ENCODE results near the gene CAPS.

CAPS gene

DNA sequence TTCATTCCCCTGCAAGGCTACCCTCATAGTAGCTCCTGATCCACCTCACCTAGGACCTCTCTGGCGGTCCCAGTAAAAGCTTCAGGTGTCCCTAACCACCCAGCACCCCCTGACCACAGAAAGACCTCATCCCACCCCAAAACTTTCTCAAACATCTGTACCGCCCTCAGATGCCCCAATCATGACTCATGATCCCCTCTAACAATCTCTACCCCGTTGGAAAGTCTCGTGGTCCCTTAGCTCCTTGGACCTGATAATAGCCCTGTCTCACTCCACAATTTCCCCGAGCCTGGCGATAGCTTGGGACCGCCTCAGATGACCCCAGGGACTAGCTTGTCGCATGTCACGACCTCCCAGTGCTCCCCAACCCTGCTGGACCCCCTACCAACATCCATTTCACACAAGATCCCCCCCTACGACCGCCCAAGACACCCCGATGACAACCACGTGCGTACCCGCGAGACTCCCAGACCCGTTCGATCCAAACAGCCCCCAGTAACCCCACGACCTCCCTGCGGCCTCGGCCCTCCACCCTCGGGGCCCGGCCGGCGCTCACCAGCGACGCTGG lies 10.9 kb upstream of the CAPS start:
- no peak for ATAC-seq
- TF ChIP-seq, protein P1, sequence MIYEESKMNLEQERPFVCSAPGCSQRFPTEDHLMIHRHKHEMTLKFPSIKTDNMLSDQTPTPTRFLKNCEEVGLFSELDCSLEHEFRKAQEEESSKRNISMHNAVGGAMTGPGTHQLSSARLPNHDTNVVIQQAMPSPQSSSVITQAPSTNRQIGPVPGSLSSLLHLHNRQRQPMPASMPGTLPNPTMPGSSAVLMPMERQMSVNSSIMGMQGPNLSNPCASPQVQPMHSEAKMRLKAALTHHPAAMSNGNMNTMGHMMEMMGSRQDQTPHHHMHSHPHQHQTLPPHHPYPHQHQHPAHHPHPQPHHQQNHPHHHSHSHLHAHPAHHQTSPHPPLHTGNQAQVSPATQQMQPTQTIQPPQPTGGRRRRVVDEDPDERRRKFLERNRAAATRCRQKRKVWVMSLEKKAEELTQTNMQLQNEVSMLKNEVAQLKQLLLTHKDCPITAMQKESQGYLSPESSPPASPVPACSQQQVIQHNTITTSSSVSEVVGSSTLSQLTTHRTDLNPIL (CRISPR knock-in tag; IDR thresholded peaks at IDR 0.05; ENCODE audit: low read depth), result no peak
- TF ChIP-seq TOX (CRISPR knock-in tag; IDR thresholded peaks at IDR 0.05; ENCODE audit: borderline replicate concordance) (no peak), RARB (CRISPR knock-in tag; IDR thresholded peaks at IDR 0.05) (no peak), ZFP30 (CRISPR knock-in tag; IDR thresholded peaks at IDR 0.05) (no peak), ESRRG (CRISPR knock-in tag; IDR thresholded peaks at IDR 0.05) (no peak)
- TF ChIP-seq, protein P2, sequence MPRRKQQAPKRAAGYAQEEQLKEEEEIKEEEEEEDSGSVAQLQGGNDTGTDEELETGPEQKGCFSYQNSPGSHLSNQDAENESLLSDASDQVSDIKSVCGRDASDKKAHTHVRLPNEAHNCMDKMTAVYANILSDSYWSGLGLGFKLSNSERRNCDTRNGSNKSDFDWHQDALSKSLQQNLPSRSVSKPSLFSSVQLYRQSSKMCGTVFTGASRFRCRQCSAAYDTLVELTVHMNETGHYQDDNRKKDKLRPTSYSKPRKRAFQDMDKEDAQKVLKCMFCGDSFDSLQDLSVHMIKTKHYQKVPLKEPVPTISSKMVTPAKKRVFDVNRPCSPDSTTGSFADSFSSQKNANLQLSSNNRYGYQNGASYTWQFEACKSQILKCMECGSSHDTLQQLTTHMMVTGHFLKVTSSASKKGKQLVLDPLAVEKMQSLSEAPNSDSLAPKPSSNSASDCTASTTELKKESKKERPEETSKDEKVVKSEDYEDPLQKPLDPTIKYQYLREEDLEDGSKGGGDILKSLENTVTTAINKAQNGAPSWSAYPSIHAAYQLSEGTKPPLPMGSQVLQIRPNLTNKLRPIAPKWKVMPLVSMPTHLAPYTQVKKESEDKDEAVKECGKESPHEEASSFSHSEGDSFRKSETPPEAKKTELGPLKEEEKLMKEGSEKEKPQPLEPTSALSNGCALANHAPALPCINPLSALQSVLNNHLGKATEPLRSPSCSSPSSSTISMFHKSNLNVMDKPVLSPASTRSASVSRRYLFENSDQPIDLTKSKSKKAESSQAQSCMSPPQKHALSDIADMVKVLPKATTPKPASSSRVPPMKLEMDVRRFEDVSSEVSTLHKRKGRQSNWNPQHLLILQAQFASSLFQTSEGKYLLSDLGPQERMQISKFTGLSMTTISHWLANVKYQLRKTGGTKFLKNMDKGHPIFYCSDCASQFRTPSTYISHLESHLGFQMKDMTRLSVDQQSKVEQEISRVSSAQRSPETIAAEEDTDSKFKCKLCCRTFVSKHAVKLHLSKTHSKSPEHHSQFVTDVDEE (CRISPR knock-in tag; IDR thresholded peaks at IDR 0.05), result no peak
- TF ChIP-seq, protein P3, sequence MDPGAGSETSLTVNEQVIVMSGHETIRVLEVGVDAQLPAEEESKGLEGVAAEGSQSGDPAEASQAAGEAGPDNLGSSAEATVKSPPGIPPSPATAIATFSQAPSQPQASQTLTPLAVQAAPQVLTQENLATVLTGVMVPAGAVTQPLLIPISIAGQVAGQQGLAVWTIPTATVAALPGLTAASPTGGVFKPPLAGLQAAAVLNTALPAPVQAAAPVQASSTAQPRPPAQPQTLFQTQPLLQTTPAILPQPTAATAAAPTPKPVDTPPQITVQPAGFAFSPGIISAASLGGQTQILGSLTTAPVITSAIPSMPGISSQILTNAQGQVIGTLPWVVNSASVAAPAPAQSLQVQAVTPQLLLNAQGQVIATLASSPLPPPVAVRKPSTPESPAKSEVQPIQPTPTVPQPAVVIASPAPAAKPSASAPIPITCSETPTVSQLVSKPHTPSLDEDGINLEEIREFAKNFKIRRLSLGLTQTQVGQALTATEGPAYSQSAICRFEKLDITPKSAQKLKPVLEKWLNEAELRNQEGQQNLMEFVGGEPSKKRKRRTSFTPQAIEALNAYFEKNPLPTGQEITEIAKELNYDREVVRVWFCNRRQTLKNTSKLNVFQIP (CRISPR knock-in tag; IDR thresholded peaks at IDR 0.05; ENCODE audit: borderline replicate concordance, low read depth), result no peak

DNA sequence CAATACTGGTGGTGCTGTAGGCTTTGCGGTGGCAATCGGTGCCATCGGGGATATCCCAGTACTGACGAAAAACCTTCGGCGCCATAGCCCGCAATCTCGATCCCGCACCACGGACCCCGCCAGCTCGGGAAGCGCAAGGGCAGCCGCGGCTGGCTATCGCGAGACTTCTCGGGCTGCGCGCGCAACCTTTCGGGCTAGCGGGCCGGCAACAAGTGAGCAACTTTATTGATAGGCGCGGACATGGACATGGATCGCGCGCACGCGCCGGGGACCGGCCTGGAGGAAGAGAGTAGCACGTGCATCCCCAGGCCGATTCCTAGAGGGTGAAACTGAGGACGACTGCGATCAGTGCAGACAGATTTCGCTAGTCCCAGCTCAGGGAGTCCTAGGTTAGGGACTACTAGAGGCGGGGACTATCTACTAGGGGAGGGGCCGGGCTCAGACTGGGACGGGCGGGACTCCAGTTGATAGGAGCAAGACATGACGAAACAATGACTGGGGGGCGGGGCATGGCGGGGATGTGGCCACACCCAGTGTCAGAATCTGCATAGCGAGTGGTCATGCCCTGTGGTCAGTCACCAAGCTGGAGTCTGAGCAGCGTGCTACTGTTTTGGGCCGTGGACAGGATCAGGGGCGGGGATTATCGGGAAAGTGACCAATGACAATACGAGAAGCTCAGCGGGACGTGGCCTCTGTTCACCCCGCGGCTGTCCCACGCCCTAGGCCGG lies 10.3 kb upstream of the CAPS start, which contains the start of gene NDUFA11:
TSS of gene NDUFA11 (minus strand) at position 167 of the 728 bp plus-strand sequence. CDS start at position 85, 82 bp downstream.
- TF ChIP-seq PPARA (CRISPR knock-in tag; IDR thresholded peaks at IDR 0.05; ENCODE audit: borderline replicate concordance) (no peak), TCF4 (CRISPR knock-in tag; IDR thresholded peaks at IDR 0.05; ENCODE audit: borderline replicate concordance) (no peak), ISL1 (CRISPR knock-in tag; IDR thresholded peaks at IDR 0.05) (no peak), BACH2 (CRISPR knock-in tag; IDR thresholded peaks at IDR 0.05; ENCODE audit: borderline replicate concordance) (no peak), TOX (CRISPR knock-in tag; IDR thresholded peaks at IDR 0.05; ENCODE audit: borderline replicate concordance) (no peak), ZFP30 (CRISPR knock-in tag; IDR thresholded peaks at IDR 0.05) (no peak), RARB (CRISPR knock-in tag; IDR thresholded peaks at IDR 0.05) (no peak), ESRRG (CRISPR knock-in tag; IDR thresholded peaks at IDR 0.05) (no peak), ZFP3 (CRISPR knock-in tag; IDR thresholded peaks at IDR 0.05) (no peak), ZNF565 (CRISPR knock-in tag; conservative IDR thresholded peaks at IDR 0.05; ENCODE audit: low read depth) (no peak), ZNF8 (CRISPR knock-in tag; IDR thresholded peaks at IDR 0.05) (no peak)
- TF ChIP-seq, protein P1 (CRISPR knock-in tag; IDR thresholded peaks at IDR 0.05; ENCODE audit: low read depth), result no peak
- TF ChIP-seq, protein P4, sequence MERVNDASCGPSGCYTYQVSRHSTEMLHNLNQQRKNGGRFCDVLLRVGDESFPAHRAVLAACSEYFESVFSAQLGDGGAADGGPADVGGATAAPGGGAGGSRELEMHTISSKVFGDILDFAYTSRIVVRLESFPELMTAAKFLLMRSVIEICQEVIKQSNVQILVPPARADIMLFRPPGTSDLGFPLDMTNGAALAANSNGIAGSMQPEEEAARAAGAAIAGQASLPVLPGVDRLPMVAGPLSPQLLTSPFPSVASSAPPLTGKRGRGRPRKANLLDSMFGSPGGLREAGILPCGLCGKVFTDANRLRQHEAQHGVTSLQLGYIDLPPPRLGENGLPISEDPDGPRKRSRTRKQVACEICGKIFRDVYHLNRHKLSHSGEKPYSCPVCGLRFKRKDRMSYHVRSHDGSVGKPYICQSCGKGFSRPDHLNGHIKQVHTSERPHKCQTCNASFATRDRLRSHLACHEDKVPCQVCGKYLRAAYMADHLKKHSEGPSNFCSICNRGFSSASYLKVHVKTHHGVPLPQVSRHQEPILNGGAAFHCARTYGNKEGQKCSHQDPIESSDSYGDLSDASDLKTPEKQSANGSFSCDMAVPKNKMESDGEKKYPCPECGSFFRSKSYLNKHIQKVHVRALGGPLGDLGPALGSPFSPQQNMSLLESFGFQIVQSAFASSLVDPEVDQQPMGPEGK (CRISPR knock-in tag; IDR thresholded peaks at IDR 0.05; ENCODE audit: borderline replicate concordance), result no peak
- TF ChIP-seq, protein P5, sequence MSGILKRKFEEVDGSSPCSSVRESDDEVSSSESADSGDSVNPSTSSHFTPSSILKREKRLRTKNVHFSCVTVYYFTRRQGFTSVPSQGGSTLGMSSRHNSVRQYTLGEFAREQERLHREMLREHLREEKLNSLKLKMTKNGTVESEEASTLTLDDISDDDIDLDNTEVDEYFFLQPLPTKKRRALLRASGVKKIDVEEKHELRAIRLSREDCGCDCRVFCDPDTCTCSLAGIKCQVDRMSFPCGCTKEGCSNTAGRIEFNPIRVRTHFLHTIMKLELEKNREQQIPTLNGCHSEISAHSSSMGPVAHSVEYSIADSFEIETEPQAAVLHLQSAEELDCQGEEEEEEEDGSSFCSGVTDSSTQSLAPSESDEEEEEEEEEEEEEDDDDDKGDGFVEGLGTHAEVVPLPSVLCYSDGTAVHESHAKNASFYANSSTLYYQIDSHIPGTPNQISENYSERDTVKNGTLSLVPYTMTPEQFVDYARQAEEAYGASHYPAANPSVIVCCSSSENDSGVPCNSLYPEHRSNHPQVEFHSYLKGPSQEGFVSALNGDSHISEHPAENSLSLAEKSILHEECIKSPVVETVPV (CRISPR knock-in tag; IDR thresholded peaks at IDR 0.05), result no peak
- ATAC-seq, result peak; percentile 79
